Measurements from ENCODE around the gene CEP83.

GRCh38 chr12:94265966-94266745, 193.5 kb downstream of the CEP83 start:
- TF ChIP-seq CTCF (IDR thresholded peaks at IDR 0.05; ENCODE audit: insufficient read depth, low read length, poor library complexity, severe bottlenecking), result no peak
- no peak for TF ChIP-seq EZH2phosphoT487 (conservative IDR thresholded peaks at IDR 0.05; ENCODE audit: low read length)
